K562 (cell line): ENCODE results near the gene EFCAB5. TPM values are rescaled to one million over a fixed set of nuclear protein-coding genes. Genes with fewer than 3 reads are reported as not detected.
A peak's percentile ranks its signal among the peaks of the same experiment; 100 is the strongest.

Experiments
- ATAC-seq: fragments of 200-7000 bp; cut with Tn5 transposase; 3 replicates; pipeline ENCODE4 v1.9.1; 2020; ENCODE audit warnings: moderate library complexity
- BruUV-seq: library from RNA; stranded (reverse); fragments of 400-500 nt; replicated peaks from 2 replicates; lab custom pipeline; 2021; lab: Mats Ljungman, UMichigan
- CTCF ChIA-PET: fragments of 300-600 bp; formaldehyde crosslinking; extraction: SDS; loops from one replicate; lab custom pipeline; 2021; ENCODE audit warnings: low intra/inter-chr PET ratio; lab: Yijun Ruan, JAX
- POLR2A ChIA-PET: fragments of 300-600, 350-650 bp; sonication (Branson Sonifier 250); formaldehyde crosslinking; extraction: SDS; loops from one replicate; lab custom pipeline; 2021; ENCODE audit warnings: antibody characterized with exemption, inconsistent platforms; lab: Yijun Ruan, JAX
- DNase-seq, 4 experiments: peaks; one replicate each; pipeline versions ENCODE4 v3.0.0 to v3.0.0-alpha.2; 2011 to 2018; ENCODE audit warnings: low spot score in 3 of 4, mixed read lengths in 3 of 4; ENCODE audit errors: extremely low read depth in 1 of 4
- FAIRE-seq: peaks from 2 replicates; lab custom pipeline; 2011; peaks lifted over from hg19 to GRCh38; lab: Jason Lieb, UNC
- H2AFZ ChIP-seq: 2 replicates; pipeline ENCODE4 v1.6.0; 2011; ENCODE audit warnings: low read depth, low read length, control low read depth, inconsistent platforms
- H3K27ac ChIP-seq: fragments of 200-600 bp; 3 replicates; pipeline ENCODE4 v1.8.0; 2011; ENCODE audit warnings: low read depth, mild to moderate bottlenecking, control low read depth, inconsistent platforms, low read length, moderate library complexity, mixed read lengths; ENCODE audit errors: extremely low read depth
- H3K27me3 ChIP-seq, 2 experiments: fragments of 300-600 bp in 1 of 2; 2 replicates in 1 of 2; 3 replicates in 1 of 2; pipeline versions ENCODE4 v1.6.0 to v1.8.0; 2011; ENCODE audit warnings: inconsistent platforms in 2 of 2, low read length in 2 of 2, mild to moderate bottlenecking in 1 of 2, mixed read lengths in 1 of 2, moderate library complexity in 1 of 2; ENCODE audit not compliant: control insufficient read depth in 2 of 2, insufficient read depth in 2 of 2
- H3K36me3 ChIP-seq: fragments of 300-600 bp; 3 replicates; pipeline ENCODE4 v1.8.0; 2011; ENCODE audit warnings: mild to moderate bottlenecking, low read length, inconsistent platforms; ENCODE audit not compliant: control insufficient read depth, insufficient read depth
- H3K4me1 ChIP-seq, 2 experiments: fragments of 200-600 bp in 1 of 2; replicated peaks in 1 of 2; 2 replicates in 1 of 2; 3 replicates in 1 of 2; pipeline versions ENCODE4 v1.5.1 to v1.8.0; 2011; ENCODE audit warnings: inconsistent platforms in 2 of 2, low read length in 2 of 2, mild to moderate bottlenecking in 1 of 2, mixed read lengths in 1 of 2, moderate library complexity in 1 of 2; ENCODE audit not compliant: control insufficient read depth in 2 of 2, insufficient read depth in 2 of 2
- H3K4me2 ChIP-seq: 2 replicates; pipeline ENCODE4 v1.6.1; 2011; ENCODE audit warnings: low read length, control low read depth, inconsistent platforms, mixed read lengths; ENCODE audit not compliant: insufficient read depth
- H3K4me3 ChIP-seq: fragments of 200-600 bp; sonication (generic), shearing (Covaris generic); 2 replicates; pipeline ENCODE4 v1.5.1; 2016; ENCODE audit warnings: control low read depth, inconsistent platforms
- H3K79me2 ChIP-seq: fragments of 200-600 bp; 3 replicates; pipeline ENCODE4 v1.8.0; 2011; ENCODE audit warnings: low read length, inconsistent platforms; ENCODE audit not compliant: control insufficient read depth, insufficient read depth
- H3K9ac ChIP-seq, 2 experiments: 2 replicates each; pipeline versions ENCODE4 v1.6.0 to v1.6.1; 2011; ENCODE audit warnings: low read depth in 2 of 2, low read length in 2 of 2, control low read depth in 1 of 2, inconsistent platforms in 1 of 2, mild to moderate bottlenecking in 1 of 2, mixed read lengths in 1 of 2; ENCODE audit not compliant: insufficient read depth in 1 of 2
- H3K9me1 ChIP-seq: one replicate; pipeline ENCODE4 v1.6.0; 2011; ENCODE audit warnings: inconsistent platforms, mild to moderate bottlenecking, low read length, moderate library complexity; ENCODE audit not compliant: control insufficient read depth, insufficient read depth
- H3K9me3 ChIP-seq: replicated peaks from 2 replicates; pipeline ENCODE4 v1.5.1; 2011; ENCODE audit warnings: low read depth, low read length, inconsistent platforms; ENCODE audit not compliant: control insufficient read depth, insufficient read depth
- H4K20me1 ChIP-seq: replicated peaks from 2 replicates; pipeline ENCODE4 v1.6.1; 2011; ENCODE audit warnings: low read length, inconsistent platforms, mixed read lengths; ENCODE audit not compliant: control insufficient read depth, insufficient read depth
- HES1 ChIP-seq: fragments of 450-650 bp; IDR thresholded peaks from 2 replicates; pipeline ENCODE4 v1.6.1; 2016; ENCODE audit warnings: low read depth, mild to moderate bottlenecking, moderate library complexity
- PKNOX1 ChIP-seq: fragments of 450-650 bp; IDR thresholded peaks from 2 replicates; pipeline ENCODE4 v1.6.1; 2016
- WGBS: fragments of 100-300 bp; shearing (Covaris generic); methylation state at CpG from one replicate; pipeline ENCODE4 v1.1.6; 2016; ENCODE audit warnings: low coverage, mixed read lengths; ENCODE audit not compliant: insufficient coverage; ENCODE audit errors: missing lambda C conversion rate; 5-methylcytosine and 5-hydroxymethylcytosine counted together
- in situ Hi-C: fragments of 300-500 bp; cut with MboI; formaldehyde crosslinking; loops from 4 replicates; pipeline ENCODE4 v1.15.0; 2018; ENCODE audit warnings: inconsistent platforms, mixed read lengths
- intact Hi-C: fragments of 100-400 bp; cut with micrococcal nuclease; formaldehyde crosslinking; loops from 2 replicates; pipeline ENCODE4 v1.14.2; 2022
- polyA plus RNA-seq, 8 experiments: library from polyadenylated mRNA; depleted of rRNA in 4 of 8; stranded (reverse) in 5 of 8; unstranded in 3 of 8; fragments of >200 nt; fragmentation: Nextera tagmentation in 2 of 8; fragmentation: Illumina TruSeq in 1 of 8; extraction: Ambion mirVana in 2 of 8; extraction: Trizol in 1 of 8; gene quantifications; 2 replicates each; pipeline versions ENCODE4 v1.2.1 to v1.2.3, GENCODE V29; 2011 to 2014; ENCODE audit warnings: inconsistent platforms in 1 of 8, missing spikeins in 1 of 8
- total RNA-seq, 7 experiments: library from RNA; depleted of rRNA in 6 of 7; stranded (reverse); fragments of >200 nt in 6 of 7; fragmentation: Illumina TruSeq in 2 of 7; extraction: Trizol in 2 of 7; gene quantifications; 2 replicates each; pipeline versions ENCODE4 v1.2.1 to v1.2.3, GENCODE V29; 2011 to 2021; ENCODE audit warnings: low replicate concordance in 1 of 7

EFCAB5 gene
- total and polyA plus RNA-seq, 9 of the 15 experiments (the other 6 are each of a cell fraction or from before 2014, with no cell fraction given), result 0.06 to 0.11 TPM; not detected in 7

- FAIRE-seq (no peak), ATAC-seq (no peak), DNase-seq (no peak)
- Histone ChIP-seq H4K20me1 (no peaks in the 10 kb centered on the region), H3K9me3 (no peaks in the 10 kb centered on the region), H2AFZ (no peak overlapping the region), H3K36me3 (no peaks in the 10 kb centered on the region), H3K4me3 (no peak overlapping the region), H3K27me3 (no peaks in the 10 kb centered on the region), H3K9me1 (no peaks in the 10 kb centered on the region), H3K27ac (peak overlapping the region; percentile 15; the same call in 1 of the 3 replicates), H3K79me2 (peaks cover 3% of the 10 kb centered on the region; the same call in 1 of the 3 replicates), H3K4me1 (no peaks in the 10 kb centered on the region; a peak in 1 of 5 replicates), H3K4me2 (no peak overlapping the region), H3K9ac (no peak overlapping the region)
- in situ Hi-C loops, result no loop called here
- BruUV-seq, result no TSS peak
- 0 out of 2 replicates have a peak, but pooled peaks have one; percentile 29 for TF ChIP-seq PKNOX1
- TF ChIP-seq HES1, result no peak
- intact Hi-C loops, result no loop called here
- ChIA-PET POLR2A (interaction anchor here (1.4 kb wide), 1 partner anchor 8 kb away, joined by 4 read pairs; no protein-coding TSS in a partner anchor), CTCF (interaction anchor here (0.6 kb wide), 1 partner anchor 12 kb away, joined by 3 read pairs; no protein-coding TSS in a partner anchor)
- WGBS, result 48% methylated on average over 2 of the region's 3 CpGs
These were observed 22.2 kb upstream of the EFCAB5 start for GRCh38 chr17:29918922-29919856.
